ENCODE results near the gene DYDC1.

DYDC1 gene

DNA sequence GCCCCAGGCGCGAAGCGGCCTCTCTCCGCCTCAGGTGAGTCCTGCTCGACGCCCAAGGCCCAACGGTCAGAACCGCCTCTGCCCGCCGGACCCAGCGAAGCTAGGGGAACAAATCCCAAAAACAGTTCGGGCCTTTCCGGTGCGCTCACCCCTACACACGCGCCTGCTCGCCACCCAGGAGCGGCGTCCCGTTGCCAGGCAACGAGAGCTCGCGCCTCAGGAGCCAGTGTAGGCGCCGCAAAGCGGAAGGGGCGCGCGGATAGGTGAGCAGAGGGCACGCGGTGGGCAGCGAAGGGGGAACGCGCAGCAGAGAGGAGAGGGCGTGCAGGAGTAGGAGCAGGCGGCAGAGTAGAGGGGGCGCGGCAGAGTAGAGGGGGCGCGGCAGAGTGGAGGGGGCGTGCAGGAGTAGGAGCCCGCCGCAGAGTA lies at the start of gene DYDC1, which contains the start of gene DYDC2:
Gene DYDC1, minus strand, starts transcription at position 193 of the 426 bp plus-strand sequence. CDS start 4,154 bp downstream, outside the sequence.
Gene DYDC2, plus strand, starts transcription at position 219 of the 426 bp plus-strand sequence. CDS start 5,663 bp downstream, outside the sequence.
- no peak for FAIRE-seq
- no peak for TF ChIP-seq POLR2A (IDR thresholded peaks at IDR 0.05; ENCODE audit: low read depth, low read length)
- DNase-seq (ENCODE audit: insufficient read length, low spot score) = no peak

DNA sequence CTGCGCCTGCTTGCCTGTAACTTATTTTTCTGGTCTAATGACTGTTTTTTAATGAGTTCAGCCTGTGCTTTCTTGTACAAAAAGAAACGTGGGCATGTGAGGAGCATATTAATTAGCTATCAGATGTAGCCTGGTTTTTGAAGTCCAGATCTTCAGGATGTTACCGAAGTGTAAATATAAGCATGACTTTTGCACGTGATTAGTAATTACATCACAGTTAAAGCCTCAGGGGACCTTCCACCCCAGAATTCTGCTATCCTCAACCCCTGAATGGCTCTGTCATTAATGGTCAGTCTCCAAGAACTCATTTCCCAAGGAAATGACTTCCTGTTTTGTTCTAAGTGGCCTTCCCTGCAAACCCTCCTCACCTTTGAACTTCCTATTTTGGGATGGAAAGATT lies 49.6 kb upstream of the DYDC1 start:
- no peak for FAIRE-seq
- no peak for TF ChIP-seq POLR2A (IDR thresholded peaks at IDR 0.05; ENCODE audit: low read depth, low read length)
- DNase-seq (ENCODE audit: insufficient read length, low spot score) = no peak

DNA sequence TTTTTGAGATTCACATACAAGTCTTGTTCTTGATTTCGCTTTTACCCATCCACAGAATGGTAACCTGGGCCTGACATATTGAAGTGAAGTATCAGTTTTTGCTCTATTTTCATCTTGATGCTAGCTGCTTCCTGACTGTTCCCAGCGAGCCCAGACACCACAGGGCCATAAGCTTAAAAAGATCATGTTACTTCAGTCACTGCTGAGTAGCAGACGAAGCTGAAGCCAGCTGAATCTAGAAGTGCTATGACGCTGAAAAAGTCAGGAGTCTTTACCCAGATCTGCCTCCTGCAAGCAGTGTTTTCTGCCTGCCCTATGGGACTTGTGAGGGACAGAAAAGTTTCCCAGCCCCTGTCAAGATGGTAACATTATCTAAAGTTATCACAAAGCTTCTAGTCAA lies 49.1 kb upstream of the DYDC1 start:
- DNase-seq (ENCODE audit: insufficient read length, low spot score) = no peak
- TF ChIP-seq POLR2A (IDR thresholded peaks at IDR 0.05; ENCODE audit: low read depth, low read length) = no peak
- FAIRE-seq = no peak

DNA sequence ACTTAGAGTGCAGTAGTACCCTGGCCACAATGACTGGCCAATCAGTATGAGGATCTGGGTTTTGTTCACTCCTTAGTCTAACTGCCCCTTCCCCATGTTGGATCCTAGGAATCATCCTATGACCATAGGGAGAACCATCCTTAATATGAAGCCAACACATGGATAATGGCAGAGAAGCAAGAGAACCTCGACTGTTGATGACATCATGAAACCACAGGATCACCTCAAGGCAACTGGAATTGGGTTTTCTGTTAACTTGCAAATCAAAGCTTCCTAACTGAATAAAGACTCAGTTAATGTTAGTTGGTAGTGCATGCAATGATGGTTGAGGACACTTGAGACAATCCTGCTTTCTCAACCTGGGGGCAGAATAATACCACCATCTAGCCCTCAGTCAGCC lies 48.5 kb upstream of the DYDC1 start:
- DNase-seq (ENCODE audit: insufficient read length, low spot score) = no peak
- FAIRE-seq = no peak
- TF ChIP-seq POLR2A (IDR thresholded peaks at IDR 0.05; ENCODE audit: low read depth, low read length) = no peak

DNA sequence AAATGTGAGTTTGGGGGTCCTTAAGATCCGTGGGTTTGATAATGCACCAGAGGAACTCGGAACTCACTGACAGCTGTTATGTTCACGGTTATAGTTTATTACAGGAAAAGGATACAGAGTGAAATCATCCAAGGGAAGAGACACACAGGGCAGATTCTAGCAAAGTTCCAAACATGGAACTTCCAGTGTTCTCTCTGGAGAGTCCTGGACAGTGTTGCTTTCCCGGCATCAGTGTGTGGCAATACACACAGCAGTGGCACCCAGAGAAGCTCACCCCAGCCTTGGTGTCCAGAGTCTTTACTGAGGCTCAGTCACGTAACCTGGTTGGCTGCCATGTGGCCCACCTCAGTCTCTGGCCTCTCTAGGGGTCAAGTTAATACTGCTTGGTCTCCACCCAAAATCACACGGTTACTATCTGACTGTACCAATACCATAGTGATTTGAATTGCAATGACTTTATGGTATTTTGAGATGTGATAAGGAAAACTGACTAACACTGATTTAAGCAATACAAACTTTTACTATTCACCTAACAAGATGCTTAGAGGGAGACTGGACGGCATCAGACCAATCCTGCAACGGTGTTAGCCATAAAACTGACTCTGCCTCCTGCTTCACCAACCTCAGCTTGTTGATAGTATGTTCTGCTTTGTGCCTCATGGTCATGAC lies 43.7 kb upstream of the DYDC1 start:
- DNase-seq (ENCODE audit: insufficient read length, low spot score) (no peak), FAIRE-seq (no peak)
- no peak for TF ChIP-seq POLR2A (IDR thresholded peaks at IDR 0.05; ENCODE audit: low read depth, low read length)

DNA sequence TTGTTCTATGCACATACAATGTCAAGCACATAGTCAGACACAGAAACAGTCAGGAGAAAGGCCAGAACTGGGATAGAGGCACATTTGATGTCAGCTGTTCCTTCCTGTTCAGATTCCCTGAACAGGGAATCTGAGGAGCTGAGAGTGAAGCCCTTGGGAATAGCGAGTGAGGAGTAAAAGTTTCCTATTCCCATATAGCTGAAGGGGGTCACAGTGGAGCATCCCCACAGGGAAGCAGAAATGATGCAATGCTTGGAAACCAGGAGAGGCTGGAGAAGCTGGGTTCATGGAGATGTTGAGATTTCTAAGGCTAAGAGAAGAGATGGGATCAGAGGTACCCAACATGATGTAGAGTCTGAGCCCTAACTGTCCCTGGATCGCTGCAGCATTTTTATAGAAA lies 40.5 kb upstream of the DYDC1 start:
- FAIRE-seq (no peak), DNase-seq (ENCODE audit: insufficient read length, low spot score) (no peak)
- no peak for TF ChIP-seq POLR2A (IDR thresholded peaks at IDR 0.05; ENCODE audit: low read depth, low read length)

DNA sequence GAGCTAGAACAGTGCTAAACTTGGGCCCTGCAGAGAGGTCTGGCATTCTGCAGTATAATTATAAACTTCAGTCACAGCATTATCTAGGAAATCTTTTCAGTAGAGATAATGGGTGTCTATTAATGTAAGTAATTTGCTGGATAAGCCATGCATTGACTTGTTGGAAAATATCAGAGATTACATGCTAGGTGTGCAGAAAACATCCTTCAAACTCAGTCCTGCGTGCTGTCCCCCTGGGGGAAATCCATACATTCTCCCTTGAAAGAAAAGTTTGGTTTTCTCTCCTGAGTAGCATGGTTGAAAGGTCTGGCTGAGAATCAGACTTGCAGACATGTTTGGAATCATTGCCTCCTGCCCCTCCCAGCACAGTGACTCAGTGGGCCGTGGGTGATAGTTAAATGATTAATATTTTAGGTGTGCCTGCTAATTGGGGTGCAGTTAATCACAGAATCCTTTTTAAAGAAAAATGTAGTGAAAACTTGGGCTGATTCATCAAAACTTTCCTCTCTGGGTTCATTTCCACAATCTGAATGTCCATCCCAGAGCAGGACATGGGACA lies 37.9 kb upstream of the DYDC1 start:
- no peak for DNase-seq (ENCODE audit: insufficient read length, low spot score)
- no peak for TF ChIP-seq POLR2A (IDR thresholded peaks at IDR 0.05; ENCODE audit: low read depth, low read length)
- FAIRE-seq = no peak

DNA sequence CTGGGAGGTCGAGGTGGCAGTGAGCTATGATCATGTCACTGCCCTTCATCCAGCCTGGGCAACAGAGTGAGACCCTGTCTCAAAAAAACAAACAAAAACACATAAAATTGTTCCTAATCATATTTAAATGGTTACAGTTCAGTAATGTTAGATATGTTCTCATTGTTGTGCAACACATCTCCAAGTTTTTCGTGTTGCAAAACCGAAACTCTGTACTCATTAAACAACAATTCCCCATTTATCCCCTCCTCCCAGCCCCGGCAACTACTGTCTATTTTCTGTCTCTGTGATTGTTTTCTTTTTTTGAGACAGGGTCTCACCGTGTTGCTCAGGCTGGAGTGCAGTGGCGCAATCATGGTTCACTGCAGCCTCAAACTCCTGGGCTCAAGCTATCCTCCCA lies 35.7 kb upstream of the DYDC1 start:
- no peak for FAIRE-seq
- no peak for DNase-seq (ENCODE audit: insufficient read length, low spot score)
- no peak for TF ChIP-seq POLR2A (IDR thresholded peaks at IDR 0.05; ENCODE audit: low read depth, low read length)

DNA sequence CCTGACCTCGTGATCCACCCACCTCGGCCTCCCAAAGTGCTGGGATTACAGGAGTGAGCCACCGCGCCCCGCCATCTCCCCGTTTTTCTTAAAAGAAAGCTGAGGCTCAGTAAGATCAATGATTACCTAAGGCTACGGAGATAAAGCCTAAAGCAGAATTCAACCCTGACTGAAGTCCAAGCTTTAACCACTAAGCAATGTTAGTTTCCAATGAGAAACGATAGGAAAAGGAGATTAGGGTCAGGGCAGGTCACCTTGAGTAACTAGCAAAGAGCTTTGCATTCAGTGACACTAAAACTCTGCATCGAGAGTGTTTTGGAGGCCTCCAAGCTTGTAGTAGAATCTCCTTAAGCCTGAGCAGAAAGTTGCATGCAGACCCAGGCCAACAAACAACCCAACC lies 34.2 kb upstream of the DYDC1 start:
- FAIRE-seq = no peak
- no peak for DNase-seq (ENCODE audit: insufficient read length, low spot score)
- no peak for TF ChIP-seq POLR2A (IDR thresholded peaks at IDR 0.05; ENCODE audit: low read depth, low read length)

DNA sequence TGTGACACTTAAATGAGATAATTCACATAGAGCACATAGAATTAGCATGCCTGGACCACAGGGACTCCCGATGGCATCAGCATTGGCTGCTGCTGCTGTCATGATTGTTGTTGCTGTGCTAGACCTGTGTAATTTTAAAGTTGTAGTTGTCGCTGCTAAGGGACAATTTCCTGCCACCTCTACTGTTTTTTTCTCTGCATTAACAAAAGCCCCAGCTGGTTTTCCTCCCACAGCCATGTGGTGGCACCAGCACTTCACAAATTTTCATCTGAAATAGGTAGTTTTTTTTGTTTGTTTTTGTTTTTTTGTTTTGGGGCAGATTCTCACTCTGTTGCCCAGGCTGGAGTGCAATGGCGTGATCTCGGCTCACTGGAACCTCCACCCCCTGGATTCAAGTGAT lies 26.4 kb upstream of the DYDC1 start:
- FAIRE-seq (no peak), DNase-seq (ENCODE audit: insufficient read length, low spot score) (peak; percentile 26)
- TF ChIP-seq POLR2A (IDR thresholded peaks at IDR 0.05; ENCODE audit: low read depth, low read length) = no peak

DNA sequence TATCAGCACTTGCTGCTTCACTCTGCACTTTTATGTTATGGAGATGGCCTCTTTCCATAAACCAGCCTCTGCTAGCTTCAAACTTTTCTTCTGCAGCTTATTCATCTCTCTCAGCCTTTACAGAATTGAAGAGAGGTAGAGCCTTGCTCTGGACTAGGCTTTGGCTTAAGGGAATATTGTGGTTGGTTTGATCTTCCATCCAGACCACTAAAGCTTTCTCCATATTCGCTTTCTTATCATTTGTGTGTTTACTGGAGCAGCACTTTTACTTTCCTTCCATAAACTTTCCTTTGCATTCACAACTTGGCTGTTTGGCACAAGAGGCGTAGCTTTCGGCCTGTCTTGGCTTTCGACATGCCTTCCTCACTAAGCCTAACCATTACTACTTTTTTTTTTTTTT lies 23.6 kb upstream of the DYDC1 start:
- no peak for TF ChIP-seq POLR2A (IDR thresholded peaks at IDR 0.05; ENCODE audit: low read depth, low read length)

DNA sequence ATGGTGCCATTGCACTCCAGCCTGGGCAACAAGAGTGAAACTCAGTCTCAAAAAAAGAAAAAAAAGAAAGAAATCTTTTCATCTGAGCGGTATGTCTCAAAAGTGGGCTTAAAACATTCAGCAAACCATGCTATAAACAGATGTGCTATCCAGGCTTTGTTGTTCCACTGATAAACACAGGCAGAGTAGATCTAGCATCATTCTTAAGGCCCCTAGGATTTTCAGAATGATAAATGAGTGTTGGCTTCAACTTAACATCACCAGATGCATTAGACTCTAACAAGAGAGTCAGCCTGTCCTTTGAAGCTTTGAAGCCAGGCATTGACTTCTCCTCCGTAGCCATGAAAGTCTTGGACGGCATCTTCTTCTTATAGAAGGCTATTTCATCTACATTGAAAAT lies 23.1 kb upstream of the DYDC1 start:
- FAIRE-seq = no peak
- TF ChIP-seq POLR2A (IDR thresholded peaks at IDR 0.05; ENCODE audit: low read depth, low read length) = no peak
- DNase-seq (ENCODE audit: insufficient read length, low spot score) = no peak

More for the DNA sequence above, 23.6 kb upstream of the DYDC1 start:
- DNase-seq (ENCODE audit: insufficient read length, low spot score) (no peak), FAIRE-seq (no peak)

DNA sequence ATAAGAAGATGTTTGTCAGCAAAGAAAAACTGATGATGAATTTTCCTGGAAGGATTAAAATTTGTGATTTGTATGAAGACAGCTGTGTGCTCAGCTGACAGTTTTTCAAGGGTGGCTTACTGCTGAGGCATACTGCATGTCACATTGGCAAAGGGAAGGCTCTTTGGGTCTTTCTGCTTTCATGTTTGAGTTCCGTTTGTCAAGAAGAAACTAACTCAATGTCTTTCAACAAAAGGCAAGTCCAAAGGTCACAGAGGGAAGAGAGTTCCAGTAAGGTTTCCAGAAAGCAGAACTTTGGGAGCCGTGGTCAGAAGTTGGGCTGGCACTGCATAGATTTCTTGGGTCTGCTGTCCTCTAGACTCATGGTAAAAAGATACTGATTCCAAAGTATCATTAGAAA lies 16.9 kb upstream of the DYDC1 start:
- no peak for TF ChIP-seq POLR2A (IDR thresholded peaks at IDR 0.05; ENCODE audit: low read depth, low read length)
- DNase-seq (ENCODE audit: insufficient read length, low spot score) = no peak
- FAIRE-seq = no peak

DNA sequence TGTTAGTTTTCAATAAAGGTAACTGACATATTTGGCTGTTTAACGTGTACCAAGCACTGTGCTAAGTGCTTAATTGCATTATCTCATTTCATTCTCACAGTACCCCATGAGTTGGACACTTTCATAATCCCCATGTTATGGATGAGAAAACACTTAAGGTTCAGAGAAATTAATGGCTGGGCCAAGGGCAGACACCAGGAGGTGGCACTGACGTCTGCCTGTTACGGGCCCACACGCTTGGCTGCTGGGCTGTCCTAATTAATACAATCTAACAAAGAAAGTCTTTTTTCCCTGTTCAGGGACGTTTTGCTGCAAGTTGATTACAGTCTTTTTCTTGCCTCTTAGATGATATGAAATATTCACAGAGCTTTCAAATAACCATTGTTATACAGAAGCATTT lies 16.1 kb upstream of the DYDC1 start:
- FAIRE-seq = no peak
- TF ChIP-seq POLR2A (IDR thresholded peaks at IDR 0.05; ENCODE audit: low read depth, low read length) = no peak
- DNase-seq (ENCODE audit: insufficient read length, low spot score) = no peak

DNA sequence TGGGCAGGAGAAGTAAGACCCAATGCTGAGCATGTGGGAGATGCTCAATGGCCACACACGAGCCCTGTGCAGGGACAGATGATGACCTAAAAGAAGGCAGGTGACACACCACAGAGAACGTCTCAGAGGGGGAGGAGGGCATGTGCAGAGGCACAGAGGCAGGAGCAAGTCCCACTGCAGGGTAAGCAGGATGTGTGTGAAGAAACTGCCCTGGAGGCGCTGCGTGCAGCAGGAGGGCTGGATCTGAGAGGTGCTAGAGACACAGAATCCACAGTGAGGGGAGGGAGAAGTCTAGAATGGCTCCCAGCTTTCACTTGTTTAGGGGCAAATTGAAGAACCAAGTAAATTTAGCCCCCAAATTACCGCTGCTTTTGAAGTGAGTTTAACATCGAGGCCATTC lies 14.9 kb upstream of the DYDC1 start:
- no peak for FAIRE-seq
- no peak for TF ChIP-seq POLR2A (IDR thresholded peaks at IDR 0.05; ENCODE audit: low read depth, low read length)
- DNase-seq (ENCODE audit: insufficient read length, low spot score) = no peak

Data from H54 (cell line).